CD14-positive monocyte (primary cell): ENCODE data around the gene KCNIP3. TPM values are rescaled to one million over a fixed set of nuclear protein-coding genes. Genes with fewer than 3 reads are reported as not detected.

Source experiments
- DNase-seq, 3 donors: peaks; one replicate each; pipeline ENCODE4 v3.0.0-alpha.2; 2011 to 2022
- H2AFZ ChIP-seq: 2 replicates; pipeline ENCODE4 v1.6.0; 2012; ENCODE audit warnings: mild to moderate bottlenecking, low read depth, low read length, inconsistent platforms; ENCODE audit not compliant: insufficient read depth, poor library complexity, severe bottlenecking
- H3K27ac ChIP-seq, 2 donors: 1 replicate in 1 of 2; 2 replicates in 1 of 2; pipeline ENCODE4 v1.5.1; 2012 to 2013; ENCODE audit warnings: low read length in 2 of 2, control low read depth in 1 of 2, inconsistent platforms in 1 of 2, low read depth in 1 of 2, mild to moderate bottlenecking in 1 of 2
- H3K27me3 ChIP-seq, 2 donors: one replicate each; pipeline versions ENCODE4 v1.6.0 to v1.6.1; 2011 to 2013; ENCODE audit warnings: low read length in 2 of 2; ENCODE audit not compliant: control insufficient read depth in 2 of 2, insufficient read depth in 2 of 2
- H3K36me3 ChIP-seq, 2 donors: replicated peaks in 1 of 2; 1 replicate in 1 of 2; 2 replicates in 1 of 2; pipeline versions ENCODE4 v1.5.1 to v1.6.1; 2012 to 2013; ENCODE audit warnings: low read length in 2 of 2, control low read depth in 1 of 2, inconsistent platforms in 1 of 2, mild to moderate bottlenecking in 1 of 2; ENCODE audit not compliant: insufficient read depth in 2 of 2, control insufficient read depth in 1 of 2
- H3K4me1 ChIP-seq, 2 donors: 1 replicate in 1 of 2; 2 replicates in 1 of 2; pipeline versions ENCODE4 v1.5.1 to v1.6.1; 2012 to 2013; ENCODE audit warnings: low read length in 2 of 2, control low read depth in 1 of 2, inconsistent platforms in 1 of 2, mild to moderate bottlenecking in 1 of 2, moderate library complexity in 1 of 2; ENCODE audit not compliant: insufficient read depth in 2 of 2, control insufficient read depth in 1 of 2
- H3K4me2 ChIP-seq: replicated peaks from 2 replicates; pipeline ENCODE3; 2012; ENCODE audit warnings: low read length, moderate library complexity, mild to moderate bottlenecking; ENCODE audit not compliant: poor library complexity, severe bottlenecking; ENCODE audit errors: extremely low read depth
- H3K4me3 ChIP-seq, 3 experiments: fragments of 200-600 bp in 1 of 3; sonication (generic) in 1 of 3; replicated peaks in 1 of 3; 1 replicate in 2 of 3; 2 replicates in 1 of 3; pipeline ENCODE4 v1.5.1; 2011 to 2013; ENCODE audit warnings: low read length in 3 of 3, mild to moderate bottlenecking in 3 of 3, control low read depth in 2 of 3, low read depth in 2 of 3, inconsistent platforms in 1 of 3, moderate library complexity in 1 of 3
- H3K79me2 ChIP-seq: 2 replicates; pipeline ENCODE4 v1.6.0; 2012; ENCODE audit warnings: mild to moderate bottlenecking, control low read depth, inconsistent platforms, low read length, moderate library complexity; ENCODE audit not compliant: insufficient read depth
- H3K9ac ChIP-seq: 2 replicates; pipeline ENCODE4 v1.6.0; 2017; ENCODE audit warnings: low read length, mild to moderate bottlenecking; ENCODE audit not compliant: insufficient read depth, poor library complexity, severe bottlenecking
- H3K9me3 ChIP-seq, 2 donors: replicated peaks in 1 of 2; 1 replicate in 1 of 2; 2 replicates in 1 of 2; pipeline versions ENCODE4 v1.5.1 to v1.6.1; 2012 to 2013; ENCODE audit warnings: low read length in 2 of 2, control low read depth in 1 of 2; ENCODE audit not compliant: control insufficient read depth in 1 of 2, insufficient read depth in 1 of 2
- H4K20me1 ChIP-seq: 2 replicates; pipeline ENCODE4 v1.6.0; 2012; ENCODE audit warnings: mild to moderate bottlenecking, low read length, control low read depth, moderate library complexity; ENCODE audit not compliant: insufficient read depth
- H3K27ac Mint-ChIP-seq, 7 donors: one replicate each; pipeline ENCODE4 v1.8.0; 2020; ENCODE audit warnings: mild to moderate bottlenecking in 7 of 7, mixed read lengths in 7 of 7, moderate library complexity in 6 of 7, inconsistent platforms in 2 of 7
- H3K27me3 Mint-ChIP-seq, 3 donors: one replicate each; pipeline ENCODE4 v1.8.0; 2021 to 2022; ENCODE audit warnings: low read depth in 3 of 3, mild to moderate bottlenecking in 3 of 3, mixed read lengths in 3 of 3, moderate library complexity in 3 of 3, inconsistent platforms in 1 of 3
- H3K36me3 Mint-ChIP-seq, 2 donors: one replicate each; pipeline ENCODE4 v1.8.0; 2020; ENCODE audit warnings: mixed read lengths in 2 of 2, inconsistent platforms in 1 of 2, mild to moderate bottlenecking in 1 of 2
- H3K4me1 Mint-ChIP-seq: one replicate; pipeline ENCODE4 v1.8.0; 2020; ENCODE audit warnings: mild to moderate bottlenecking, mixed read lengths
- H3K4me3 Mint-ChIP-seq, 2 donors: one replicate each; pipeline ENCODE4 v1.8.0; 2020; ENCODE audit warnings: mild to moderate bottlenecking in 2 of 2, mixed read lengths in 2 of 2, moderate library complexity in 1 of 2
- H3K9me3 Mint-ChIP-seq, 7 donors: one replicate each; pipeline ENCODE4 v1.8.0; 2020 to 2022; ENCODE audit warnings: mixed read lengths in 7 of 7, mild to moderate bottlenecking in 6 of 7, moderate library complexity in 6 of 7, inconsistent platforms in 2 of 7
- CTCF ChIP-seq: fragments of 200-600 bp; IDR thresholded peaks from one replicate; pipeline ENCODE4 v1.8.0; 2022; ENCODE audit warnings: antibody characterized with exemption, mild to moderate bottlenecking
- WGBS: methylation state at CpG from one replicate; pipeline ENCODE4 v1.1.5; 2013; ENCODE audit warnings: missing lambda C conversion rate; ENCODE audit not compliant: insufficient coverage; 5-methylcytosine and 5-hydroxymethylcytosine counted together
- intact Hi-C, 2 donors: fragments of 100-400 bp; cut with micrococcal nuclease; formaldehyde crosslinking; loops; one replicate each; pipeline versions ENCODE4 v1.15.0 to v1.15.1; 2023
- polyA plus RNA-seq, 3 donors: library from polyadenylated mRNA; depleted of rRNA in 1 of 3; unstranded in 2 of 3; stranded (reverse) in 1 of 3; fragments of 300-500 nt in 2 of 3; fragments of >200 nt in 1 of 3; fragmentation: Illumina TruSeq in 2 of 3; gene quantifications; 1 replicate in 2 of 3; 2 replicates in 1 of 3; pipeline ENCODE4 v1.2.3, GENCODE V29; 2012 to 2021

KCNIP3 gene
- polyA plus RNA-seq, 3 donors, result not detected

DNA sequence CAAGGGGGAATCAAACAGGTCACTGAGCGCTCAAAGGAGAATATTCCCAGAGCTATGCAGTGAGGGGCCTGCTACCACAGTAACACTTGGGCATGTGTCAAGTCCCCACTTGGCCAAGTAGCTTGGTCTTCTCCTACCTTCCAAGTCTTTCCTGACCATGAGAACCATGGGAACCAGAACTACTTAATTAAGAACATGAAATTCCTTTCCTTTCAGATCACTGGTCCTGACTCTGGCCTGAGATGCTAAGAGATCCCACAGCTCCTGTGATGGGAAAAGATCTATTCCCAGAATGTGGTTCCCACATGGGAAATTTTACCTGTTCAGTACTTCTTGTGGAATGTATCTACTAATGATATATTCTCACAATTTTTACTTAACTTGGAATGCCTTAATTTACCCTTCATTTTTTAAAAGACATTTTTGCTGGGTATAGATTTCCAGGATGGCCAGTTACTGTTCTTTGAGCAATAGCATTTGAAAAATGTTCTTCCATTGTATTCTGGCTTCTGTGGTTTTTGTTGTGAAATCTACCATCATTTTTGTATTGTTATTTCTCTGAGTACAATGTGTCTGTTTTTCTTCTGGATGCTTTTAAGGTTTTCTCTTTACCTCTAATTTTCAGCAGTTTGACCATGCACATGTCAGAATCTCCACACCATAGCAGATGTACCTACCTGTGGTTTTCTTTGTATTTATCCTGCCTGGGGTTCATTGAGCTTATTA lies 37.9 kb downstream of the KCNIP3 start:
- no peak overlapping the region for H2AFZ ChIP-seq
- no peaks in the 10 kb centered on the region for H3K79me2 ChIP-seq
- H3K27ac ChIP-seq, result no peak overlapping the region
- no peaks in the 10 kb centered on the region for H3K36me3 ChIP-seq
- H3K36me3 Mint-ChIP-seq, result no peaks in the 10 kb centered on the region
- H3K9me3 Mint-ChIP-seq, result peaks cover 0 to 5% (median 0%) of the 10 kb centered on the region in 7 donors
- H3K4me2 ChIP-seq, result no peak overlapping the region
- H3K4me1 Mint-ChIP-seq, result no peaks in the 10 kb centered on the region
- H3K9ac ChIP-seq, result no peak overlapping the region
- no peak overlapping the region for H3K27ac Mint-ChIP-seq
- no peak overlapping the region for H3K4me3 ChIP-seq
- 100% methylated on average over 1 of the region's 1 CpG for WGBS
- no peaks in the 10 kb centered on the region for H3K9me3 ChIP-seq
- no peak for TF ChIP-seq CTCF
- no peaks in the 10 kb centered on the region for H3K4me1 ChIP-seq
- no peak overlapping the region for H3K4me3 Mint-ChIP-seq
- peaks cover 0 to 9% (median 3%) of the 10 kb centered on the region in 3 donors for H3K27me3 Mint-ChIP-seq
- no peak for DNase-seq
- no peaks in the 10 kb centered on the region for H4K20me1 ChIP-seq
- no peaks in the 10 kb centered on the region for H3K27me3 ChIP-seq
- intact Hi-C loops, result no loop called here

DNA sequence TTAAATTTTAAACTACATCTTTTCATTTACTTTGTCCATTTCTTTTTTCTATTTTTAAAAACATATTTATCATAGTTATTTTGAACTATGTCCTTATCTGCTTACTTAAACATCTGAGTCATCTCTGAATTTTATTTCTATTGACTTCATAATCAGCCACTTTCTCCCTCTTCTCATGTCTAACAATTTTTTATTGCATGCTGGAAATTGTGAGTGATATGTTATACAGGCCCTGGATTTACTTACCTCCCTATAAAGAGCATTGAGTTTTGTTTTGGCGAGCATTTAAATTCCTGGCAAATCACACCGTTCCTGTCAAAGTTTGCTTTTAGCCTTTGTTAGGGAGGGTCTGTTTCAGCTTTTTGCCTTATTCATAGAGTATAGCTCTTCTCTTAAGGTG lies 39.3 kb downstream of the KCNIP3 start:
- no CpG with 5 or more reads among the region's 2 CpGs for WGBS
- Histone ChIP-seq H3K27ac (no peak overlapping the region), H3K4me2 (no peak overlapping the region), H3K79me2 (no peaks in the 10 kb centered on the region), H2AFZ (no peak overlapping the region), H3K27me3 (no peaks in the 10 kb centered on the region), H3K4me1 (no peaks in the 10 kb centered on the region), H3K4me3 (no peak overlapping the region), H3K9ac (no peak overlapping the region), H4K20me1 (no peaks in the 10 kb centered on the region), H3K9me3 (no peaks in the 10 kb centered on the region), H3K36me3 (no peaks in the 10 kb centered on the region)
- intact Hi-C loops, result no loop called here
- TF ChIP-seq CTCF, result no peak
- H3K27ac Mint-ChIP-seq, result no peak overlapping the region
- H3K9me3 Mint-ChIP-seq, result peaks cover 0 to 5% (median 0%) of the 10 kb centered on the region in 7 donors
- H3K4me3 Mint-ChIP-seq, result no peak overlapping the region
- no peak for DNase-seq
- H3K36me3 Mint-ChIP-seq, result no peaks in the 10 kb centered on the region
- H3K27me3 Mint-ChIP-seq, result peaks cover 0 to 11% (median 3%) of the 10 kb centered on the region in 3 donors
- no peaks in the 10 kb centered on the region for H3K4me1 Mint-ChIP-seq
